ENCODE data around the gene MMD.

Gene MMD

GRCh38 chr17:55354010-55354409 is 67.6 kb downstream of the MMD start:
- no peak for DNase-seq (ENCODE audit: low read depth in 3 of 3)

- no peak for DNase-seq (ENCODE audit: low read depth in 3 of 3)
Observed at GRCh38 chr17:55351226-55351625, 70.4 kb downstream of the MMD start.

- DNase-seq (ENCODE audit: low read depth in 3 of 3) = no peak
Observed at GRCh38 chr17:55350825-55351205, 70.8 kb downstream of the MMD start.

DNA sequence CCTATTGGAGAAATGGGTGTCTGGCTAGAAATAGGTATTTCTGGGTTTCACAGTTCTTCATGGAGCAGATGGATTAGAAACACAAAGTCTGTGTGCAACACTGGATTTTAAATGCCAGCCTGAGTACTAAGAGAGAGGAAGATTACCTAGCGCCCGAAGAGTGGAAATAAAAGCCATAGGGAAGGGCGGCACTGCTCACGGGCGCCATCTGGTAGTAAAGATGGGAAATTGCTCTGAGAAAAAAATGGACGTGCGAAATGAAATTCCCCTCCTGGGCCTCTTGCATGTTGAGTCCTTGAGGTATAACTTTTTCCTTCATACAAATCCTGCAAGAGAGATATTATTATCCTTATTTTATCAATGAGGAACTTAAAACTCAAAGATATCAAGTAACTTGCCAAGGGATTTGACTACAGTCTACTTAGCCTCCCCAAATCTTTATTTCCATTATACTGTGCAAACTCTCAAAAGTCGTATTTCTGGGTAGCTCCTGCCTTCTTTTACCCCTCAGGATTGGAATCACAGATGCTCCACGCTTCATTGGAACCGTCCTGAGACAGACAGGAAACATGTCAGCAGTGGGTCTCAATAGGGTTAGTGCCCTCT is 72.8 kb downstream of the MMD start:
- peak in 1 of 3 experiments; percentile 21 for DNase-seq (ENCODE audit: low read depth in 3 of 3)

GRCh38 chr17:55347341-55347740 is 74.3 kb downstream of the MMD start:
- DNase-seq (ENCODE audit: low read depth in 3 of 3) = no peak

DNA sequence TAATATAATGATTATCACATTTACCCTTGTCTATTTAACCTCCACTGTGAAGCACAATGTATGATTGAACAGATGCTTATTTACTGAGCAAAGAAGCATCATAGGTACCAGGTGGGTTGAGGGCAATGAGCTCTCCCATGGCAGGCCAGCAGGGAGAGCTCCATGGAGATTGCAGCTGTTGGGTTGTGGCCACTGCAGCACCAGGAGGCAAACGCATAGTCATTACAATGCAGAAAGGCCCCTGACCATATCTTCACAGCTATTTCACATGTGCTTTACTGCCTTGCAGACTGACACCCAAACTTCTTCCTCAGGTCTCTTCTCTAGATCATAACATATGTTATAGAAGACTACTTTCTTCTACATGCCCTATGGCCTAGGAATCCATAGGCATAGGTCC is 75.0 kb downstream of the MMD start:
- no peak for DNase-seq (ENCODE audit: low read depth in 3 of 3)

- DNase-seq (ENCODE audit: low read depth in 3 of 3) = no peak
Observed at GRCh38 chr17:55345132-55345531, 76.5 kb downstream of the MMD start.

- no peak for DNase-seq (ENCODE audit: low read depth in 3 of 3)
Observed at GRCh38 chr17:55344514-55344997, 77.1 kb downstream of the MMD start.

DNA sequence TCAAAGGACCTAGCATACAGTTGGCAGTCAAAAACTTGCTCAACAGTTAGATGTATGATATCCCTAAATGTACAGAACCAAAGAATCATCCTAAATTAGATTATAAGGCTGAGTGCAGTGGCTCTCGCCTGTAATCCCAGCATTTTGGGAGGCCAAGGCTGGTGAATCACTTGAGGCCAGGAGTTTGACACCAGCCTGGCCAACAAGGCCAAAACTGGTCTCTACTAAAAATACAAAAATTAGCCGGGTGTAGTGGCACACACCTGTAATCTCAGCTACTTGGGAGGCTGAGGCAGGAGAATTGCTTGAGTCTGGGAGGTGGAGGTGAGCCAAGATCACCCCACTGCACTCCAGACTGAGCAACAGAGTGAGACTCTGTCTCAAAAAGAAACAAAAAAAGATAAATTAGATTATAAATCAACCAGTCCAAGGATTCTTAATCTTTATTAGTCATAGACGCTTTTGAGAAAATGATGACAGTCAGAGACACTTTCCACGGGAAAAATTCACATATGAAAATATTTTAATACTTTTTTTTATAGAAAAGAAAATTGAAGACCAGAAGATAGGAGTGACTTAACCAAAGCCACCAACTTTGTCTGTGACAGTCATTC is 77.6 kb downstream of the MMD start:
- DNase-seq (ENCODE audit: low read depth in 3 of 3) = no peak

GRCh38 chr17:55342800-55343585 is 78.6 kb downstream of the MMD start:
- DNase-seq (ENCODE audit: low read depth in 3 of 3) = no peak

Measured in stimulated activated CD4-positive, alpha-beta T cell treated with anti-CD3 and anti-CD28 coated beads, TNF-alpha, amount 100 ng/mL, for 24 hours (primary cell).